IMR-90 (cell line): ENCODE measurements around the gene PCID2. TPM values are rescaled to one million over a fixed set of nuclear protein-coding genes. Genes with fewer than 3 reads are reported as not detected.

Experiments
- ATAC-seq: fragments of 200-7000 bp; cut with Tn5 transposase; 2 replicates; pipeline ENCODE4 v1.9.1; 2020; ENCODE audit warnings: low read depth, mild to moderate bottlenecking, moderate library complexity
- BruUV-seq: library from RNA; stranded (reverse); fragments of 400-500 nt; replicated peaks from 2 replicates; lab custom pipeline; 2021; lab: Mats Ljungman, UMichigan
- CTCF ChIA-PET: fragments of 300-600 bp; formaldehyde crosslinking; extraction: SDS; loops from one replicate; lab custom pipeline; 2021; ENCODE audit warnings: antibody characterized with exemption; lab: Yijun Ruan, JAX
- POLR2A ChIA-PET: fragments of 300-600 bp; sonication (Branson Sonifier 250); formaldehyde crosslinking; loops from one replicate; lab custom pipeline; 2022; ENCODE audit warnings: antibody characterized with exemption; ENCODE audit not compliant: unreplicated experiment; lab: Charles Lee
- DNase-seq: peaks from one replicate; pipeline ENCODE4 v3.0.0; 2013
- H2AFZ ChIP-seq: replicated peaks from 2 replicates; pipeline ENCODE3; 2013; ENCODE audit warnings: low read length, mild to moderate bottlenecking; ENCODE audit not compliant: poor library complexity
- H2AK5ac ChIP-seq: 2 replicates; pipeline ENCODE4 v1.6.1; 2013; ENCODE audit warnings: low read depth, low read length, inconsistent platforms
- H2AK9ac ChIP-seq: replicated peaks from 2 replicates; pipeline ENCODE3; 2013; ENCODE audit warnings: mild to moderate bottlenecking, low read depth, low read length, moderate library complexity; ENCODE audit not compliant: poor library complexity
- H2BK120ac ChIP-seq: 2 replicates; pipeline ENCODE4 v1.6.1; 2013; ENCODE audit warnings: low read depth, low read length, inconsistent platforms
- H2BK15ac ChIP-seq: 3 replicates; pipeline ENCODE4 v1.6.1; 2013; ENCODE audit warnings: low read depth, low read length, inconsistent platforms
- H2BK20ac ChIP-seq: 2 replicates; pipeline ENCODE4 v1.6.1; 2013; ENCODE audit warnings: low read depth, mild to moderate bottlenecking, inconsistent platforms, low read length, moderate library complexity
- H2BK5ac ChIP-seq: 2 replicates; pipeline ENCODE4 v1.6.1; 2013; ENCODE audit warnings: mild to moderate bottlenecking, low read depth, low read length, inconsistent platforms; ENCODE audit not compliant: poor library complexity, severe bottlenecking
- H3K14ac ChIP-seq: replicated peaks from 2 replicates; pipeline ENCODE4 v1.6.1; 2013; ENCODE audit warnings: low read depth, low read length, inconsistent platforms
- H3K18ac ChIP-seq: 2 replicates; pipeline ENCODE4 v1.6.1; 2013; ENCODE audit warnings: low read depth, low read length, control low read depth
- H3K23ac ChIP-seq: 2 replicates; pipeline ENCODE4 v1.6.1; 2013; ENCODE audit warnings: low read depth, low read length, inconsistent platforms
- H3K27ac ChIP-seq: 2 replicates; pipeline ENCODE4 v1.5.1; 2013; ENCODE audit warnings: mild to moderate bottlenecking, control low read depth, low read length; ENCODE audit not compliant: insufficient read depth
- H3K27me3 ChIP-seq: 2 replicates; pipeline ENCODE4 v1.6.1; 2013; ENCODE audit warnings: low read length; ENCODE audit not compliant: control insufficient read depth, insufficient read depth
- H3K36me3 ChIP-seq: 2 replicates; pipeline ENCODE4 v1.6.1; 2013; ENCODE audit warnings: low read length, mixed read lengths; ENCODE audit not compliant: control insufficient read depth, insufficient read depth
- H3K4ac ChIP-seq: 2 replicates; pipeline ENCODE4 v1.6.1; 2013; ENCODE audit warnings: low read depth, low read length, inconsistent platforms
- H3K4me1 ChIP-seq: 2 replicates; pipeline ENCODE4 v1.6.1; 2013; ENCODE audit warnings: low read length, mixed read lengths; ENCODE audit not compliant: control insufficient read depth, insufficient read depth
- H3K4me2 ChIP-seq: 2 replicates; pipeline ENCODE4 v1.6.1; 2013; ENCODE audit warnings: low read depth, mild to moderate bottlenecking, control low read depth, low read length, moderate library complexity
- H3K4me3 ChIP-seq: 2 replicates; pipeline ENCODE4 v1.5.1; 2013; ENCODE audit warnings: low read depth, mild to moderate bottlenecking, control low read depth, low read length, moderate library complexity; ENCODE audit not compliant: insufficient read depth
- H3K56ac ChIP-seq: 2 replicates; pipeline ENCODE4 v1.6.1; 2013; ENCODE audit warnings: low read length, inconsistent platforms; ENCODE audit not compliant: insufficient read depth; ENCODE audit errors: extremely low read depth
- H3K79me1 ChIP-seq, 2 experiments: 2 replicates each; pipeline ENCODE4 v1.6.1; 2013; ENCODE audit warnings: low read length in 2 of 2, inconsistent platforms in 1 of 2, low read depth in 1 of 2
- H3K9ac ChIP-seq: 2 replicates; pipeline ENCODE4 v1.6.1; 2013; ENCODE audit warnings: low read depth, low read length, control low read depth
- H3K9me1 ChIP-seq: 2 replicates; pipeline ENCODE4 v1.6.1; 2013; ENCODE audit warnings: low read length, inconsistent platforms; ENCODE audit not compliant: insufficient read depth
- H3K9me3 ChIP-seq: 2 replicates; pipeline ENCODE4 v1.6.1; 2013; ENCODE audit warnings: low read length; ENCODE audit not compliant: control insufficient read depth, insufficient read depth
- H4K20me1 ChIP-seq: 2 replicates; pipeline ENCODE4 v1.6.1; 2013; ENCODE audit warnings: low read length, inconsistent platforms; ENCODE audit not compliant: insufficient read depth
- H4K5ac ChIP-seq: 2 replicates; pipeline ENCODE4 v1.6.1; 2013; ENCODE audit warnings: mild to moderate bottlenecking, low read depth, low read length, control low read depth
- H4K8ac ChIP-seq, 2 experiments: 2 replicates each; pipeline ENCODE4 v1.6.1; 2013; ENCODE audit warnings: low read depth in 2 of 2, low read length in 2 of 2, control low read depth in 1 of 2, inconsistent platforms in 1 of 2
- H4K91ac ChIP-seq: 2 replicates; pipeline ENCODE4 v1.6.1; 2013; ENCODE audit warnings: low read depth, low read length, inconsistent platforms; ENCODE audit not compliant: insufficient read depth
- MAFK ChIP-seq: IDR thresholded peaks from 2 replicates; pipeline ENCODE4 v1.6.1; 2012; ENCODE audit warnings: low read depth, low read length, improper control_type of control experiment
- MAZ ChIP-seq: IDR thresholded peaks from 2 replicates; pipeline ENCODE4 v1.6.1; 2012; ENCODE audit warnings: low read depth, mild to moderate bottlenecking, low read length, improper control_type of control experiment, moderate library complexity, borderline replicate concordance
- WGBS, 2 experiments: methylation state at CpG; one replicate each; pipeline versions ENCODE4 v1.1.5 to v1.1.7; 2013; ENCODE audit warnings: missing lambda C conversion rate in 2 of 2; ENCODE audit not compliant: insufficient read length in 1 of 2; ENCODE audit errors: extremely low coverage in 2 of 2; 5-methylcytosine and 5-hydroxymethylcytosine counted together
- dilution Hi-C: fragments of 300-500 bp; cut with HindIII; formaldehyde crosslinking; loops from one replicate; pipeline ENCODE4 v1.14.3; 2018; ENCODE audit warnings: low sequenced_read_pairs; ENCODE audit not compliant: unreplicated experiment
- in situ Hi-C: fragments of 300-500 bp; cut with MboI; formaldehyde crosslinking; loops from 3 replicates; pipeline ENCODE4 v1.14.3; 2019; ENCODE audit warnings: low sequenced_read_pairs, inconsistent platforms, mixed read lengths
- intact Hi-C: fragments of 100-400 bp; cut with micrococcal nuclease; formaldehyde crosslinking; loops from 2 replicates; pipeline ENCODE4 v1.10.0; 2022
- polyA plus RNA-seq, 3 experiments: library from polyadenylated mRNA; depleted of rRNA; stranded (reverse); fragments of >200 nt; gene quantifications; 2 replicates each; pipeline ENCODE4 v1.2.3, GENCODE V29; 2012; ENCODE audit warnings: low replicate concordance in 1 of 3
- total RNA-seq: library from RNA; depleted of rRNA; stranded (reverse); fragments of >200 nt; gene quantifications from 2 replicates; pipeline ENCODE4 v1.2.3, GENCODE V29; 2012

PCID2 gene
- total and polyA plus RNA-seq, 2 of the 4 experiments (the other 2 are of a cell fraction): 83.5 to 90.9 TPM

GRCh38 chr13:113209336-113209758, 878 bp upstream of the PCID2 start, which contains the start of gene CUL4A:
Gene CUL4A (plus strand): TSS chr13:113209613. CDS start chr13:113209628, 15 bp downstream.
- H3K9me1 ChIP-seq: peaks cover 14% of the 10 kb centered on the region
- H2BK5ac ChIP-seq: peak within 1 kb of the TSS; percentile 99
- dilution Hi-C loops: no loop called here
- H2AFZ ChIP-seq: peak within 1 kb of the TSS; percentile 91
- peaks cover 16% of the 10 kb centered on the region for H3K4me1 ChIP-seq
- in situ Hi-C loops: no loop called here
- CTCF ChIA-PET: no interaction called here
- H2BK20ac ChIP-seq: no peak within 1 kb of the TSS; the same call in 1 of the 2 replicates
- H3K14ac ChIP-seq: peak within 1 kb of the TSS; percentile 85
- peak within 1 kb of the TSS; percentile 93 for H4K91ac ChIP-seq
- H2BK120ac ChIP-seq: peak within 1 kb of the TSS; percentile 77
- peak within 1 kb of the TSS; percentile 81 for H3K18ac ChIP-seq
- peak within 1 kb of the TSS; percentile 87 for H3K4ac ChIP-seq
- H3K56ac ChIP-seq: peak within 1 kb of the TSS; percentile 76
- peak within 1 kb of the TSS; percentile 96 for H3K4me3 ChIP-seq
- 2% methylated on average over 18 of the region's 66 CpGs; no CpG with 5 or more reads in 1 of the 2 experiments for WGBS, 2 experiments
- H3K9ac ChIP-seq: peak within 1 kb of the TSS; percentile 95
- H4K5ac ChIP-seq: peak within 1 kb of the TSS; percentile 91
- H2AK9ac ChIP-seq: peak within 1 kb of the TSS; percentile 98
- H3K27me3 ChIP-seq: no peaks in the 10 kb centered on the region
- peak within 1 kb of the TSS; percentile 38 for H2AK5ac ChIP-seq
- POLR2A ChIA-PET: interaction anchor here (0.6 to 1.7 kb wide), 2 partner anchors 8 to 22 kb away, joined by 4 read pairs; no protein-coding TSS in a partner anchor
- peak within 1 kb of the TSS; percentile 27 to 97 for H4K8ac ChIP-seq
- TF ChIP-seq MAFK: no peak
- peak; percentile 69; the same call in 1 of the 2 replicates for TF ChIP-seq MAZ
- H3K9me3 ChIP-seq: no peaks in the 10 kb centered on the region
- H3K4me2 ChIP-seq: peak within 1 kb of the TSS; percentile 97
- intact Hi-C loops: loop anchor here (2.0 kb wide), 1 partner anchor 31 kb away; no protein-coding TSS in a partner anchor
- no TSS peak for BruUV-seq
- H3K79me1 ChIP-seq: peaks cover 16 to 50% of the 10 kb centered on the region in 2 experiments
- peaks cover 44% of the 10 kb centered on the region for H4K20me1 ChIP-seq
- H3K23ac ChIP-seq: peak within 1 kb of the TSS; percentile 77; the same call in 1 of the 2 replicates
- H2BK15ac ChIP-seq: no peak within 1 kb of the TSS; the same call in 2 of the 3 replicates
- peak within 1 kb of the TSS; percentile 99 for H3K27ac ChIP-seq
- ATAC-seq (peak; percentile 77), DNase-seq (peak; percentile 60)
- H3K36me3 ChIP-seq: peaks cover 7% of the 10 kb centered on the region
